ENCODE data around the gene TRAP1.

- no peak for TF ChIP-seq CTCF (IDR thresholded peaks at IDR 0.05)
- TF ChIP-seq POLR2A (IDR thresholded peaks at IDR 0.05) = no peak
Observed at GRCh38 chr16:3706253-3707012, 10.9 kb downstream of the TRAP1 start.
